WTC11 (cell line): Measurements from ENCODE around the gene CTIF. TPM values are rescaled to one million over a fixed set of nuclear protein-coding genes. Genes with fewer than 3 reads are reported as not detected.

Experiments
- ATAC-seq: fragments of 200-7000 bp; cut with Tn5 transposase; 2 replicates; pipeline ENCODE4 v1.10.0; 2021; ENCODE audit warnings: mild to moderate bottlenecking, moderate library complexity
- CTCF ChIA-PET: fragments of 300-600 bp; sonication (Branson Sonifier 250); formaldehyde crosslinking; loops from one replicate; lab custom pipeline; 2021; ENCODE audit warnings: antibody characterized with exemption; lab: Charles Lee
- POLR2A ChIA-PET: fragments of 350-600 bp; sonication (Branson Sonifier 250); formaldehyde crosslinking; loops from one replicate; lab custom pipeline; 2021; ENCODE audit warnings: antibody characterized with exemption; lab: Charles Lee
- DNase-seq: peaks from one replicate; pipeline ENCODE4 v3.0.0; 2021; ENCODE audit warnings: low spot score
- H3K27ac Mint-ChIP-seq: 2 replicates; pipeline ENCODE4 v1.8.0; 2021; ENCODE audit warnings: mixed read lengths
- H3K27me3 Mint-ChIP-seq: 2 replicates; pipeline ENCODE4 v1.8.0; 2021; ENCODE audit warnings: low read depth, mild to moderate bottlenecking, moderate library complexity, mixed read lengths
- H3K36me3 Mint-ChIP-seq: 2 replicates; pipeline ENCODE4 v1.8.0; 2021; ENCODE audit warnings: mixed read lengths
- H3K4me1 Mint-ChIP-seq: 2 replicates; pipeline ENCODE4 v1.8.0; 2022; ENCODE audit warnings: mixed read lengths
- H3K4me3 Mint-ChIP-seq: 2 replicates; pipeline ENCODE4 v1.8.0; 2021; ENCODE audit warnings: mild to moderate bottlenecking, moderate library complexity, mixed read lengths
- H3K9me3 Mint-ChIP-seq: 2 replicates; pipeline ENCODE4 v1.8.0; 2021; ENCODE audit warnings: mixed read lengths
- ELF4 ChIP-seq: sonication (generic); formaldehyde crosslinking; IDR thresholded peaks from 2 replicates; pipeline ENCODE4 v1.8.1; 2022; ENCODE audit warnings: low read depth, mild to moderate bottlenecking, moderate library complexity, missing genetic modification reagents
- ETV6 ChIP-seq: sonication (generic); formaldehyde crosslinking; IDR thresholded peaks from 2 replicates; pipeline ENCODE4 v1.8.1; 2022; ENCODE audit warnings: mild to moderate bottlenecking, missing genetic modification reagents
- KAT7 ChIP-seq: sonication (generic); formaldehyde crosslinking; IDR thresholded peaks from 2 replicates; pipeline ENCODE4 v1.8.1; 2023; ENCODE audit warnings: missing genetic modification reagents, mild to moderate bottlenecking, borderline replicate concordance
- MXD4 ChIP-seq: fragments of 250-450 bp; sonication (Bioruptor Pico); IDR thresholded peaks from 2 replicates; pipeline ENCODE4 v1.8.0; 2021; ENCODE audit warnings: mild to moderate bottlenecking, moderate library complexity, borderline replicate concordance
- NFATC4 ChIP-seq: fragments of 250-450 bp; sonication (Bioruptor Pico); IDR thresholded peaks from 2 replicates; pipeline ENCODE4 v1.9.0; 2021; ENCODE audit warnings: mild to moderate bottlenecking
- ZNF671 ChIP-seq: fragments of 250-450 bp; sonication (Bioruptor Pico); IDR thresholded peaks from 2 replicates; pipeline ENCODE4 v1.8.0; 2021; ENCODE audit warnings: mild to moderate bottlenecking
- total RNA-seq: library from RNA; stranded (reverse); gene quantifications from 3 replicates; pipeline ENCODE4 v1.2.3, GENCODE V29; 2021
- TF ChIP-seq, protein P1 (sequence below): sonication (generic); formaldehyde crosslinking; IDR thresholded peaks from 2 replicates; pipeline ENCODE4 v1.8.1; 2022; ENCODE audit warnings: missing genetic modification reagents, borderline replicate concordance
- TF ChIP-seq, protein P2 (sequence below): sonication (generic); formaldehyde crosslinking; IDR thresholded peaks from 2 replicates; pipeline ENCODE4 v1.8.0; 2022; ENCODE audit warnings: mild to moderate bottlenecking, missing genetic modification reagents
- TF ChIP-seq, protein P3 (sequence below): sonication (generic); formaldehyde crosslinking; IDR thresholded peaks from 2 replicates; pipeline ENCODE4 v1.8.0; 2022; ENCODE audit warnings: mild to moderate bottlenecking, missing genetic modification reagents
- TF ChIP-seq, protein P4 (sequence below): sonication (generic); formaldehyde crosslinking; conservative IDR thresholded peaks from 2 replicates; pipeline ENCODE4 v1.8.1; 2022; ENCODE audit warnings: mild to moderate bottlenecking, missing genetic modification reagents
- TF ChIP-seq, protein P5 (sequence below): sonication (generic); formaldehyde crosslinking; IDR thresholded peaks from 2 replicates; pipeline ENCODE4 v1.8.1; 2022; ENCODE audit warnings: mild to moderate bottlenecking, moderate library complexity, missing genetic modification reagents
- TF ChIP-seq, protein P6 (sequence below): sonication (generic); formaldehyde crosslinking; IDR thresholded peaks from 2 replicates; pipeline ENCODE4 v1.8.0; 2022; ENCODE audit warnings: mild to moderate bottlenecking, missing genetic modification reagents
- TF ChIP-seq, protein P7 (sequence below): sonication (generic); formaldehyde crosslinking; IDR thresholded peaks from 2 replicates; pipeline ENCODE4 v1.8.1; 2022; ENCODE audit warnings: low read depth, missing genetic modification reagents, borderline replicate concordance
- TF ChIP-seq, protein P8 (sequence below): sonication (generic); formaldehyde crosslinking; IDR thresholded peaks from 2 replicates; pipeline ENCODE4 v1.8.0; 2022; ENCODE audit warnings: missing genetic modification reagents
- TF ChIP-seq, protein P9 (sequence below): sonication (generic); formaldehyde crosslinking; IDR thresholded peaks from 2 replicates; pipeline ENCODE4 v1.8.0; 2022; ENCODE audit warnings: mild to moderate bottlenecking, missing genetic modification reagents

CTIF gene
- total RNA-seq, 1 experiment from 2014 or later, result 28.5 TPM

DNA sequence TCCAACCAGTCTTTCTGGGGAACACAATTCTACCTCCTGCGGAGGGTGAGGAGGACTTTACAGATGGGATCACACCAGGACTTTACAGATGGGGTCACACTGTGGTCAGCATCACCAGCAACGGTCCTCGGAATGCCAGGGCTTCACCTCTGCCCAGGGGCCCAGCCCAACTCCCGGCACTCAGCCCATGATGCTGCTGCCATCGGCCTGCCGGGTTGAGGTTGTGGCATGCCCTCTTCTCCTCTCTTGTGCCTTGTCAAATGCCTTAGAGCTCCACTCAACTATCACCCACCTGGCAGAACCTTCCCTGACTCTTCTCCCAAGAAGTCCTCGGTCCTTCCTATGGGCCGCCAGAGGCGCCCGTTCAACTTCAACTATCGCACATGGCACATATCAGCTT, 166.7 kb downstream of the CTIF start (continued):
- TF ChIP-seq, protein P1, sequence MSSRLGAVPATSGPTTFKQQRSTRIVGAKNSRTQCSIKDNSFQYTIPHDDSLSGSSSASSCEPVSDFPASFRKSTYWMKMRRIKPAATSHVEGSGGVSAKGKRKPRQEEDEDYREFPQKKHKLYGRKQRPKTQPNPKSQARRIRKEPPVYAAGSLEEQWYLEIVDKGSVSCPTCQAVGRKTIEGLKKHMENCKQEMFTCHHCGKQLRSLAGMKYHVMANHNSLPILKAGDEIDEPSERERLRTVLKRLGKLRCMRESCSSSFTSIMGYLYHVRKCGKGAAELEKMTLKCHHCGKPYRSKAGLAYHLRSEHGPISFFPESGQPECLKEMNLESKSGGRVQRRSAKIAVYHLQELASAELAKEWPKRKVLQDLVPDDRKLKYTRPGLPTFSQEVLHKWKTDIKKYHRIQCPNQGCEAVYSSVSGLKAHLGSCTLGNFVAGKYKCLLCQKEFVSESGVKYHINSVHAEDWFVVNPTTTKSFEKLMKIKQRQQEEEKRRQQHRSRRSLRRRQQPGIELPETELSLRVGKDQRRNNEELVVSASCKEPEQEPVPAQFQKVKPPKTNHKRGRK, result no peak
- TF ChIP-seq, protein P2, sequence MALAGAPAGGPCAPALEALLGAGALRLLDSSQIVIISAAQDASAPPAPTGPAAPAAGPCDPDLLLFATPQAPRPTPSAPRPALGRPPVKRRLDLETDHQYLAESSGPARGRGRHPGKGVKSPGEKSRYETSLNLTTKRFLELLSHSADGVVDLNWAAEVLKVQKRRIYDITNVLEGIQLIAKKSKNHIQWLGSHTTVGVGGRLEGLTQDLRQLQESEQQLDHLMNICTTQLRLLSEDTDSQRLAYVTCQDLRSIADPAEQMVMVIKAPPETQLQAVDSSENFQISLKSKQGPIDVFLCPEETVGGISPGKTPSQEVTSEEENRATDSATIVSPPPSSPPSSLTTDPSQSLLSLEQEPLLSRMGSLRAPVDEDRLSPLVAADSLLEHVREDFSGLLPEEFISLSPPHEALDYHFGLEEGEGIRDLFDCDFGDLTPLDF, result no peak

DNA sequence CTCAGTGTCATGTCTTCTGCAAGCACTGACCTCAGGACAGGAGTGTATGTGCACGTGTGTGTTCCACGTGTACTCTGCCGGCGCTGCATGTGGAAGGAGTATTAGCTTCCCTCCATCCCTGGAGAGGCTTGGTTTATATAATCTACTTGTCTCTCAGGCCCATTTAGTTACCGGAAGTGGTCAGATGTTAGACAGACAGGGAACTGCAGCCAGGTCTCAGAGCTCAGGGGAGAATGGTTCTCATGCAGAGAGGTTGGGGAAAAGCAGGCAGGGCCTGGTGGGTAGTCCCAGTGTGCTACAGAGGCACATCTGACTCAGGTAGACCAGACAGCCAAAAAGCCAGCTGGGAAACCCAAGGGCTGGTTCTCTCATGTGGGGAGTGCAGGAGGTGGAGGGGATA, 167.9 kb downstream of the CTIF start:
- DNase-seq, result no peak
- H3K27ac Mint-ChIP-seq, result no peak overlapping the region
- ChIA-PET POLR2A (no interaction called here), CTCF (no interaction called here)
- H3K36me3 Mint-ChIP-seq, result no peaks in the 10 kb centered on the region
- peaks cover 6% of the 10 kb centered on the region for H3K9me3 Mint-ChIP-seq
- no peak for TF ChIP-seq NFATC4 (CRISPR knock-in tag)
- TF ChIP-seq, protein P3, sequence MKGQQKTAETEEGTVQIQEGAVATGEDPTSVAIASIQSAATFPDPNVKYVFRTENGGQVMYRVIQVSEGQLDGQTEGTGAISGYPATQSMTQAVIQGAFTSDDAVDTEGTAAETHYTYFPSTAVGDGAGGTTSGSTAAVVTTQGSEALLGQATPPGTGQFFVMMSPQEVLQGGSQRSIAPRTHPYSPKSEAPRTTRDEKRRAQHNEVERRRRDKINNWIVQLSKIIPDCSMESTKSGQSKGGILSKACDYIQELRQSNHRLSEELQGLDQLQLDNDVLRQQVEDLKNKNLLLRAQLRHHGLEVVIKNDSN (CRISPR knock-in tag), result no peak
- H3K4me3 Mint-ChIP-seq, result no peak overlapping the region
- H3K4me1 Mint-ChIP-seq, result peaks cover 15% of the 10 kb centered on the region
- no peak for ATAC-seq
- no peaks in the 10 kb centered on the region for H3K27me3 Mint-ChIP-seq

DNA sequence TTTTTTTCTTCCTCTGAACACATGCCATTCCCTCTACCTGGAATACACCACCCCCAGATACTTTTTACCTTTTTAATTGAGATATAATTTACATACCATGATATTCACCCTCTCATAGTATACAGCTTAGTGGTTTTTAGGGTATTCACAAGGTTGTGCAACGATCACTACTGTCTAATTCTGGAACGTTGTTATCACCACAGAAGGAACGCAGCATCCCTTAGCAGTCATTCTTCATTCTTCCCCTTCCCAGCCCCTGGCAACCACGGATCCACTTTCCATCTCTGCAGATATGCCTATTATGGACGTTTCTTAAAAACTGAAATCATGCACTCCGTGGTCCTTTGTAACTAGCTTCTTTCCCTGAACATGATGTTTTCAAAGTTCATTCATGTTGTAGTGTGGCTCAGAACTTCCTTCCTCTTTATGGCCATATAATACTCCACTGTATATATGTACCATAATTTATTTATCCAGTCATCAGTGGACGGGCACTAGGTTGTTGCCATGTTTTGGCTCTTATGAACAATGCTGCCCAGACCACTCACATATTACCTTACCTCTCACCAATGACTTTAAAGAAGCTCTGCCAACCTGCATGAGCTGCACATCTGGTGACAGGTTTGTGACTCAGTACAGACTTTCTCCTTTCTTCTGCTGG, 168.9 kb downstream of the CTIF start:
- no peaks in the 10 kb centered on the region for H3K36me3 Mint-ChIP-seq
- ATAC-seq (no peak), DNase-seq (no peak)
- H3K4me1 Mint-ChIP-seq, result peaks cover 15% of the 10 kb centered on the region
- no peaks in the 10 kb centered on the region for H3K27me3 Mint-ChIP-seq
- ChIA-PET CTCF (no interaction called here), POLR2A (no interaction called here)
- H3K27ac Mint-ChIP-seq, result no peak overlapping the region
- H3K9me3 Mint-ChIP-seq, result peaks cover 6% of the 10 kb centered on the region
- TF ChIP-seq, protein P4, sequence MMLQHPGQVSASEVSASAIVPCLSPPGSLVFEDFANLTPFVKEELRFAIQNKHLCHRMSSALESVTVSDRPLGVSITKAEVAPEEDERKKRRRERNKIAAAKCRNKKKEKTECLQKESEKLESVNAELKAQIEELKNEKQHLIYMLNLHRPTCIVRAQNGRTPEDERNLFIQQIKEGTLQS (CRISPR knock-in tag), result no peak
- no peak for TF ChIP-seq MXD4 (CRISPR knock-in tag)
- TF ChIP-seq, protein P5, sequence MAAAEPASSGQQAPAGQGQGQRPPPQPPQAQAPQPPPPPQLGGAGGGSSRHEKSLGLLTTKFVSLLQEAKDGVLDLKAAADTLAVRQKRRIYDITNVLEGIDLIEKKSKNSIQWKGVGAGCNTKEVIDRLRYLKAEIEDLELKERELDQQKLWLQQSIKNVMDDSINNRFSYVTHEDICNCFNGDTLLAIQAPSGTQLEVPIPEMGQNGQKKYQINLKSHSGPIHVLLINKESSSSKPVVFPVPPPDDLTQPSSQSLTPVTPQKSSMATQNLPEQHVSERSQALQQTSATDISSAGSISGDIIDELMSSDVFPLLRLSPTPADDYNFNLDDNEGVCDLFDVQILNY (CRISPR knock-in tag), result no peak
- no peak for TF ChIP-seq ETV6
- TF ChIP-seq, protein P6, sequence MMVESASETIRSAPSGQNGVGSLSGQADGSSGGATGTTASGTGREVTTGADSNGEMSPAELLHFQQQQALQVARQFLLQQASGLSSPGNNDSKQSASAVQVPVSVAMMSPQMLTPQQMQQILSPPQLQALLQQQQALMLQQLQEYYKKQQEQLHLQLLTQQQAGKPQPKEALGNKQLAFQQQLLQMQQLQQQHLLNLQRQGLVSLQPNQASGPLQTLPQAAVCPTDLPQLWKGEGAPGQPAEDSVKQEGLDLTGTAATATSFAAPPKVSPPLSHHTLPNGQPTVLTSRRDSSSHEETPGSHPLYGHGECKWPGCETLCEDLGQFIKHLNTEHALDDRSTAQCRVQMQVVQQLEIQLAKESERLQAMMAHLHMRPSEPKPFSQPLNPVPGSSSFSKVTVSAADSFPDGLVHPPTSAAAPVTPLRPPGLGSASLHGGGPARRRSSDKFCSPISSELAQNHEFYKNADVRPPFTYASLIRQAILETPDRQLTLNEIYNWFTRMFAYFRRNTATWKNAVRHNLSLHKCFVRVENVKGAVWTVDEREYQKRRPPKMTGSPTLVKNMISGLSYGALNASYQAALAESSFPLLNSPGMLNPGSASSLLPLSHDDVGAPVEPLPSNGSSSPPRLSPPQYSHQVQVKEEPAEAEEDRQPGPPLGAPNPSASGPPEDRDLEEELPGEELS (CRISPR knock-in tag), result no peak
- TF ChIP-seq, protein P3 (CRISPR knock-in tag), result no peak
- TF ChIP-seq, protein P7, sequence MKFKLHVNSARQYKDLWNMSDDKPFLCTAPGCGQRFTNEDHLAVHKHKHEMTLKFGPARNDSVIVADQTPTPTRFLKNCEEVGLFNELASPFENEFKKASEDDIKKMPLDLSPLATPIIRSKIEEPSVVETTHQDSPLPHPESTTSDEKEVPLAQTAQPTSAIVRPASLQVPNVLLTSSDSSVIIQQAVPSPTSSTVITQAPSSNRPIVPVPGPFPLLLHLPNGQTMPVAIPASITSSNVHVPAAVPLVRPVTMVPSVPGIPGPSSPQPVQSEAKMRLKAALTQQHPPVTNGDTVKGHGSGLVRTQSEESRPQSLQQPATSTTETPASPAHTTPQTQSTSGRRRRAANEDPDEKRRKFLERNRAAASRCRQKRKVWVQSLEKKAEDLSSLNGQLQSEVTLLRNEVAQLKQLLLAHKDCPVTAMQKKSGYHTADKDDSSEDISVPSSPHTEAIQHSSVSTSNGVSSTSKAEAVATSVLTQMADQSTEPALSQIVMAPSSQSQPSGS (CRISPR knock-in tag), result no peak
- TF ChIP-seq ELF4 (CRISPR knock-in tag), result no peak
- TF ChIP-seq ZNF671 (CRISPR knock-in tag), result no peak
- TF ChIP-seq, protein P8, sequence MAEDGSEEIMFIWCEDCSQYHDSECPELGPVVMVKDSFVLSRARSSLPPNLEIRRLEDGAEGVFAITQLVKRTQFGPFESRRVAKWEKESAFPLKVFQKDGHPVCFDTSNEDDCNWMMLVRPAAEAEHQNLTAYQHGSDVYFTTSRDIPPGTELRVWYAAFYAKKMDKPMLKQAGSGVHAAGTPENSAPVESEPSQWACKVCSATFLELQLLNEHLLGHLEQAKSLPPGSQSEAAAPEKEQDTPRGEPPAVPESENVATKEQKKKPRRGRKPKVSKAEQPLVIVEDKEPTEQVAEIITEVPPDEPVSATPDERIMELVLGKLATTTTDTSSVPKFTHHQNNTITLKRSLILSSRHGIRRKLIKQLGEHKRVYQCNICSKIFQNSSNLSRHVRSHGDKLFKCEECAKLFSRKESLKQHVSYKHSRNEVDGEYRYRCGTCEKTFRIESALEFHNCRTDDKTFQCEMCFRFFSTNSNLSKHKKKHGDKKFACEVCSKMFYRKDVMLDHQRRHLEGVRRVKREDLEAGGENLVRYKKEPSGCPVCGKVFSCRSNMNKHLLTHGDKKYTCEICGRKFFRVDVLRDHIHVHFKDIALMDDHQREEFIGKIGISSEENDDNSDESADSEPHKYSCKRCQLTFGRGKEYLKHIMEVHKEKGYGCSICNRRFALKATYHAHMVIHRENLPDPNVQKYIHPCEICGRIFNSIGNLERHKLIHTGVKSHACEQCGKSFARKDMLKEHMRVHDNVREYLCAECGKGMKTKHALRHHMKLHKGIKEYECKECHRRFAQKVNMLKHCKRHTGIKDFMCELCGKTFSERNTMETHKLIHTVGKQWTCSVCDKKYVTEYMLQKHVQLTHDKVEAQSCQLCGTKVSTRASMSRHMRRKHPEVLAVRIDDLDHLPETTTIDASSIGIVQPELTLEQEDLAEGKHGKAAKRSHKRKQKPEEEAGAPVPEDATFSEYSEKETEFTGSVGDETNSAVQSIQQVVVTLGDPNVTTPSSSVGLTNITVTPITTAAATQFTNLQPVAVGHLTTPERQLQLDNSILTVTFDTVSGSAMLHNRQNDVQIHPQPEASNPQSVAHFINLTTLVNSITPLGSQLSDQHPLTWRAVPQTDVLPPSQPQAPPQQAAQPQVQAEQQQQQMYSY (CRISPR knock-in tag), result no peak
- TF ChIP-seq, protein P9, sequence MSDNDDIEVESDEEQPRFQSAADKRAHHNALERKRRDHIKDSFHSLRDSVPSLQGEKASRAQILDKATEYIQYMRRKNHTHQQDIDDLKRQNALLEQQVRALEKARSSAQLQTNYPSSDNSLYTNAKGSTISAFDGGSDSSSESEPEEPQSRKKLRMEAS (CRISPR knock-in tag), result no peak
- TF ChIP-seq KAT7 (CRISPR knock-in tag), result no peak
- H3K4me3 Mint-ChIP-seq, result no peak overlapping the region
